Natural killer cell (primary cell): ENCODE results near the gene GALE. TPM values are rescaled to one million over a fixed set of nuclear protein-coding genes. Genes with fewer than 3 reads are reported as not detected.

Experiments
- ATAC-seq, 3 donors: fragments of 150-1000 bp in 2 of 3; fragments of 200-7000 bp in 1 of 3; cut with Tn5 transposase; 1 replicate in 1 of 3; 2 replicates in 2 of 3; pipeline ENCODE4 v1.10.0; 2021; ENCODE audit warnings: mild to moderate bottlenecking in 2 of 3, moderate library complexity in 2 of 3
- DNase-seq, 2 donors: peaks; one replicate each; pipeline versions ENCODE4 v3.0.0 to v3.0.0-alpha.2; 2013 to 2021; ENCODE audit warnings: mixed read lengths in 1 of 2
- H3K27ac ChIP-seq: one replicate; pipeline ENCODE4 v1.5.1; 2013; ENCODE audit warnings: mild to moderate bottlenecking, low read length
- H3K27me3 ChIP-seq: one replicate; pipeline ENCODE4 v1.6.1; 2013; ENCODE audit warnings: low read length; ENCODE audit not compliant: control insufficient read depth, insufficient read depth
- H3K36me3 ChIP-seq: one replicate; pipeline ENCODE4 v1.6.1; 2013; ENCODE audit warnings: low read length; ENCODE audit not compliant: control insufficient read depth, insufficient read depth
- H3K4me1 ChIP-seq: one replicate; pipeline ENCODE4 v1.6.1; 2013; ENCODE audit warnings: low read length; ENCODE audit not compliant: control insufficient read depth, insufficient read depth
- H3K4me3 ChIP-seq: one replicate; pipeline ENCODE4 v1.5.1; 2013; ENCODE audit warnings: low read length
- H3K9me3 ChIP-seq: one replicate; pipeline ENCODE4 v1.6.1; 2013; ENCODE audit warnings: low read length; ENCODE audit not compliant: control insufficient read depth, insufficient read depth
- H3K27ac Mint-ChIP-seq, 2 donors: one replicate each; pipeline ENCODE4 v1.8.0; 2022; ENCODE audit warnings: mild to moderate bottlenecking in 2 of 2, mixed read lengths in 2 of 2, moderate library complexity in 1 of 2
- H3K27me3 Mint-ChIP-seq, 2 donors: one replicate each; pipeline ENCODE4 v1.8.0; 2022; ENCODE audit warnings: low read depth in 2 of 2, mixed read lengths in 2 of 2
- H3K36me3 Mint-ChIP-seq: one replicate; pipeline ENCODE4 v1.8.0; 2022; ENCODE audit warnings: mixed read lengths
- H3K4me1 Mint-ChIP-seq, 2 donors: one replicate each; pipeline ENCODE4 v1.8.0; 2022; ENCODE audit warnings: mixed read lengths in 2 of 2
- H3K4me3 Mint-ChIP-seq: one replicate; pipeline ENCODE4 v1.8.0; 2022; ENCODE audit warnings: mild to moderate bottlenecking, moderate library complexity, mixed read lengths
- H3K9me3 Mint-ChIP-seq, 2 donors: one replicate each; pipeline ENCODE4 v1.8.0; 2022; ENCODE audit warnings: mixed read lengths in 2 of 2
- WGBS: methylation state at CpG from one replicate; pipeline ENCODE4 v1.1.7; 2013; ENCODE audit warnings: missing lambda C conversion rate; ENCODE audit not compliant: insufficient coverage; 5-methylcytosine and 5-hydroxymethylcytosine counted together
- intact Hi-C: fragments of 100-400 bp; cut with micrococcal nuclease; formaldehyde crosslinking; loops from one replicate; pipeline ENCODE4 v1.14.2; 2022
- total RNA-seq, 4 donors: library from RNA; stranded (reverse); fragments of 120-200 nt in 1 of 4; gene quantifications; one replicate each; pipeline versions ENCODE4 v1.2.3 to v1.2.4, GENCODE V29; 2013 to 2022
- TF ChIP-seq, protein P1 (sequence below): fragments of 200-600 bp; IDR thresholded peaks from one replicate; pipeline ENCODE4 v1.8.0; 2022; ENCODE audit warnings: antibody characterized with exemption

GALE gene
- total RNA-seq, 3 donors from 2014 or later (not counting 1 experiment from before 2014, with no cell fraction given) = 12.8 to 20.3 (median 14.6) TPM

- Histone ChIP-seq H3K4me3 (peak overlapping the region; percentile 93), H3K27me3 (no peaks in the 10 kb centered on the region), H3K27ac (peak overlapping the region; percentile 70), H3K9me3 (no peaks in the 10 kb centered on the region), H3K36me3 (peaks cover 18% of the 10 kb centered on the region), H3K4me1 (peaks cover 30% of the 10 kb centered on the region)
- intact Hi-C loops = loop anchor here (1.0 to 2.0 kb wide), 2 partner anchors 26 to 69 kb away; partner anchors contain the start of genes FUCA1 and HMGCL
- no peaks in the 10 kb centered on the region for H3K36me3 Mint-ChIP-seq
- H3K4me3 Mint-ChIP-seq = peak overlapping the region; percentile 94
- H3K27me3 Mint-ChIP-seq = no peaks in the 10 kb centered on the region
- peaks cover 16 to 35% of the 10 kb centered on the region in 2 donors for H3K4me1 Mint-ChIP-seq
- peak overlapping the region; percentile 85 to 92 for H3K27ac Mint-ChIP-seq
- 1% methylated on average over 48 of the region's 48 CpGs for WGBS
- TF ChIP-seq, protein P1, sequence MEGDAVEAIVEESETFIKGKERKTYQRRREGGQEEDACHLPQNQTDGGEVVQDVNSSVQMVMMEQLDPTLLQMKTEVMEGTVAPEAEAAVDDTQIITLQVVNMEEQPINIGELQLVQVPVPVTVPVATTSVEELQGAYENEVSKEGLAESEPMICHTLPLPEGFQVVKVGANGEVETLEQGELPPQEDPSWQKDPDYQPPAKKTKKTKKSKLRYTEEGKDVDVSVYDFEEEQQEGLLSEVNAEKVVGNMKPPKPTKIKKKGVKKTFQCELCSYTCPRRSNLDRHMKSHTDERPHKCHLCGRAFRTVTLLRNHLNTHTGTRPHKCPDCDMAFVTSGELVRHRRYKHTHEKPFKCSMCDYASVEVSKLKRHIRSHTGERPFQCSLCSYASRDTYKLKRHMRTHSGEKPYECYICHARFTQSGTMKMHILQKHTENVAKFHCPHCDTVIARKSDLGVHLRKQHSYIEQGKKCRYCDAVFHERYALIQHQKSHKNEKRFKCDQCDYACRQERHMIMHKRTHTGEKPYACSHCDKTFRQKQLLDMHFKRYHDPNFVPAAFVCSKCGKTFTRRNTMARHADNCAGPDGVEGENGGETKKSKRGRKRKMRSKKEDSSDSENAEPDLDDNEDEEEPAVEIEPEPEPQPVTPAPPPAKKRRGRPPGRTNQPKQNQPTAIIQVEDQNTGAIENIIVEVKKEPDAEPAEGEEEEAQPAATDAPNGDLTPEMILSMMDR = no peak
- peak; percentile 46 to 51 for DNase-seq
- no peaks in the 10 kb centered on the region for H3K9me3 Mint-ChIP-seq
- ATAC-seq = peak in 2 of 3 donors; percentile 13 to 30
Measured at GRCh38 chr1:23799570-23800399, 769 bp downstream of the GALE start.

GRCh38 chr1:23799255-23799569 lies 1.3 kb downstream of the GALE start:
- H3K27me3 Mint-ChIP-seq = no peaks in the 10 kb centered on the region
- H3K27ac Mint-ChIP-seq = peak overlapping the region; percentile 85 to 92
- Histone ChIP-seq H3K9me3 (no peaks in the 10 kb centered on the region), H3K4me1 (peaks cover 30% of the 10 kb centered on the region), H3K27me3 (no peaks in the 10 kb centered on the region), H3K4me3 (peak overlapping the region; percentile 93), H3K36me3 (peaks cover 20% of the 10 kb centered on the region), H3K27ac (peak overlapping the region; percentile 70)
- ATAC-seq = no peak
- H3K4me3 Mint-ChIP-seq = peak overlapping the region; percentile 94
- TF ChIP-seq, protein P1 = no peak
- WGBS = 52% methylated on average over 7 of the region's 7 CpGs
- no peaks in the 10 kb centered on the region for H3K36me3 Mint-ChIP-seq
- DNase-seq = no peak
- H3K9me3 Mint-ChIP-seq = no peaks in the 10 kb centered on the region
- intact Hi-C loops = no loop called here
- peaks cover 16 to 36% of the 10 kb centered on the region in 2 donors for H3K4me1 Mint-ChIP-seq

DNA sequence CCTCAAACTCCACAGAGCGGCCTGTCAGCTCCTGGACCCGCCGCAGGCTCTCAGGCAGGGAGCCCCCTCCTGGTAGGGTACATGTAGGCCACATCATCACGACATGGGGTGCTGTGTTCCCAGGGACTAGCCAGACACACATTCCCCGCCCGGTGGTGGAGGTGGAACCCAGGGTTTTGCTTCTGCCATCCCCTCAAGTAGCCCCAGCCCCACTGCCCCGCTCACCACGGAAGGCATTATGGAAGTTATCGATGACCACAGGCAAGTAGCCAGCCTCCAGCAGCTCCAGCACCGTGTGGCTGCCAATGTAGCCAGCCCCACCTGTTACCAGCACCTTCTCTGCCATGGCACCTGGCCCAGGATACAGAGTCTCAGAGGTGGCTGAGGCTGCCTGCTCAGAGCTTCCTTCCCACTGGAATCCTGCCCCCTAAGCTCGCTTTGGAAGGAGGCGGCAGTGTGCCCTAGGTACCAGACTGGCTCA lies 1.9 kb downstream of the GALE start:
- H3K4me3 Mint-ChIP-seq = peak overlapping the region; percentile 94
- intact Hi-C loops = no loop called here
- Histone ChIP-seq H3K27ac (peak overlapping the region; percentile 70), H3K27me3 (no peaks in the 10 kb centered on the region), H3K36me3 (peaks cover 20% of the 10 kb centered on the region), H3K4me1 (peaks cover 30% of the 10 kb centered on the region), H3K9me3 (no peaks in the 10 kb centered on the region), H3K4me3 (no peak overlapping the region)
- DNase-seq = no peak
- H3K36me3 Mint-ChIP-seq = no peaks in the 10 kb centered on the region
- no peaks in the 10 kb centered on the region for H3K9me3 Mint-ChIP-seq
- 96% methylated on average over 12 of the region's 12 CpGs for WGBS
- H3K27me3 Mint-ChIP-seq = no peaks in the 10 kb centered on the region
- no peak for ATAC-seq
- peaks cover 16 to 36% of the 10 kb centered on the region in 2 donors for H3K4me1 Mint-ChIP-seq
- peak overlapping the region; percentile 85 to 92 for H3K27ac Mint-ChIP-seq
- TF ChIP-seq, protein P1 = no peak
